ENCODE data around the gene GRIK4. TPM values are rescaled to one million over a fixed set of nuclear protein-coding genes. Genes with fewer than 3 reads are reported as not detected.

GRIK4 gene
- total and polyA plus RNA-seq, 8 donors, result 0.76 to 10.1 (median 7.7) TPM

- Histone ChIP-seq H3K9me3 (no peaks in the 10 kb centered on the region), H3K4me1 (no peaks in the 10 kb centered on the region), H3K27ac (no peak overlapping the region), H3K36me3 (no peaks in the 10 kb centered on the region), H3K4me3 (no peak overlapping the region), H3K27me3 (no peaks in the 10 kb centered on the region)
- intact Hi-C loops (cut with DNase I), result no loop called here
- no peak for DNase-seq
- no peak for TF ChIP-seq CTCF (IDR thresholded peaks at IDR 0.05)
- ATAC-seq, result no peak
Measured at GRCh38 chr11:120608061-120608460, 96.5 kb downstream of the GRIK4 start.

- DNase-seq, result peak in 2 of 4 donors; percentile 91 to 92
- no peak for TF ChIP-seq CTCF (IDR thresholded peaks at IDR 0.05)
- Histone ChIP-seq H3K4me3 (no peak overlapping the region), H3K36me3 (no peaks in the 10 kb centered on the region), H3K27ac (no peak overlapping the region), H3K9me3 (no peaks in the 10 kb centered on the region), H3K27me3 (no peaks in the 10 kb centered on the region), H3K4me1 (no peaks in the 10 kb centered on the region)
- ATAC-seq, result peak; percentile 75
- intact Hi-C loops (cut with DNase I), result no loop called here
Measured at GRCh38 chr11:120608760-120609211, 97.2 kb downstream of the GRIK4 start.

- H3K4me1 ChIP-seq, result no peaks in the 10 kb centered on the region
- ATAC-seq (no peak), DNase-seq (no peak)
- intact Hi-C loops (cut with DNase I), result no loop called here
- no peak overlapping the region for H3K4me3 ChIP-seq
- H3K27me3 ChIP-seq, result no peaks in the 10 kb centered on the region
- no peak overlapping the region for H3K27ac ChIP-seq
- no peaks in the 10 kb centered on the region for H3K9me3 ChIP-seq
- no peak for TF ChIP-seq CTCF (IDR thresholded peaks at IDR 0.05)
- no peaks in the 10 kb centered on the region for H3K36me3 ChIP-seq
Measured at GRCh38 chr11:120610111-120610510, 98.6 kb downstream of the GRIK4 start.

- H3K4me1 ChIP-seq, result no peaks in the 10 kb centered on the region
- H3K27ac ChIP-seq, result no peak overlapping the region
- TF ChIP-seq CTCF (IDR thresholded peaks at IDR 0.05), result no peak
- intact Hi-C loops (cut with DNase I), result no loop called here
- H3K4me3 ChIP-seq, result no peak overlapping the region
- no peaks in the 10 kb centered on the region for H3K36me3 ChIP-seq
- H3K9me3 ChIP-seq, result no peaks in the 10 kb centered on the region
- DNase-seq (no peak), ATAC-seq (no peak)
- no peaks in the 10 kb centered on the region for H3K27me3 ChIP-seq
Measured at GRCh38 chr11:120611581-120611980, 100.0 kb downstream of the GRIK4 start.

- TF ChIP-seq CTCF (IDR thresholded peaks at IDR 0.05), result no peak
- Histone ChIP-seq H3K36me3 (no peaks in the 10 kb centered on the region), H3K27ac (no peak overlapping the region), H3K4me1 (no peaks in the 10 kb centered on the region), H3K27me3 (no peaks in the 10 kb centered on the region), H3K4me3 (no peak overlapping the region), H3K9me3 (peaks cover 0 to under 1% of the 10 kb centered on the region in 2 donors)
- intact Hi-C loops (cut with DNase I), result no loop called here
- DNase-seq (peak in 2 of 4 donors; percentile 48 to 77), ATAC-seq (peak; percentile 25)
Measured at GRCh38 chr11:120612513-120613263, 101.1 kb downstream of the GRIK4 start.
